Measurements from ENCODE around the gene SENP7. TPM values are rescaled to one million over a fixed set of nuclear protein-coding genes. Genes with fewer than 3 reads are reported as not detected.

SENP7 gene
- total and polyA plus RNA-seq, 12 donors = 3.6 to 18.9 (median 10.0) TPM

DNA sequence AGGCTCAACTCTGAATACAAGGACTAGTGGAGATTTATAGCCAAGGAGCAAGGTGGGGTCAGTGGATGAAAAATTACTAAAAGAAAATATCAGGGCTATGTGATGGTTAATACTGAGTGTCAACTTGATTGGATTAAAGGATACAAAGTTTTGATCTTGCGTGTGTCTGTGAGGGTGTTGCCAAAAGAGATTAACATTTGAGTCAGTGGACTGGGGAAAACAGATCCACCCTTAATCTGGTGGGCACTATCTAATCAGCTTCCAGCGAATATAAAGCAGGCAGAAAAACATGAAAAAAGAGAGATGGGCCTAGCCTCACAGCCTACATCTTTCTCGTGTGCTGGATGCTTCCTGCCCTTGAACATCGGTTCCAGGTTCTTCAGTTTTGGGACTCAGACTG, 14.4 kb upstream of the SENP7 start:
- TF ChIP-seq, protein P1, sequence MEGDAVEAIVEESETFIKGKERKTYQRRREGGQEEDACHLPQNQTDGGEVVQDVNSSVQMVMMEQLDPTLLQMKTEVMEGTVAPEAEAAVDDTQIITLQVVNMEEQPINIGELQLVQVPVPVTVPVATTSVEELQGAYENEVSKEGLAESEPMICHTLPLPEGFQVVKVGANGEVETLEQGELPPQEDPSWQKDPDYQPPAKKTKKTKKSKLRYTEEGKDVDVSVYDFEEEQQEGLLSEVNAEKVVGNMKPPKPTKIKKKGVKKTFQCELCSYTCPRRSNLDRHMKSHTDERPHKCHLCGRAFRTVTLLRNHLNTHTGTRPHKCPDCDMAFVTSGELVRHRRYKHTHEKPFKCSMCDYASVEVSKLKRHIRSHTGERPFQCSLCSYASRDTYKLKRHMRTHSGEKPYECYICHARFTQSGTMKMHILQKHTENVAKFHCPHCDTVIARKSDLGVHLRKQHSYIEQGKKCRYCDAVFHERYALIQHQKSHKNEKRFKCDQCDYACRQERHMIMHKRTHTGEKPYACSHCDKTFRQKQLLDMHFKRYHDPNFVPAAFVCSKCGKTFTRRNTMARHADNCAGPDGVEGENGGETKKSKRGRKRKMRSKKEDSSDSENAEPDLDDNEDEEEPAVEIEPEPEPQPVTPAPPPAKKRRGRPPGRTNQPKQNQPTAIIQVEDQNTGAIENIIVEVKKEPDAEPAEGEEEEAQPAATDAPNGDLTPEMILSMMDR (IDR thresholded peaks at IDR 0.05) = no peak
- no peaks in the 10 kb centered on the region for H3K4me1 ChIP-seq
- peaks cover 0 to 10% (median 0%) of the 10 kb centered on the region in 11 donors for H3K9me3 ChIP-seq
- no peak overlapping the region for H3K4me3 ChIP-seq
- no peak overlapping the region for H3K27ac ChIP-seq
- no peaks in the 10 kb centered on the region for H3K36me3 ChIP-seq
- 68 to 73% methylated on average over 4 of the region's 4 CpGs for WGBS, 2 donors
- DNase-seq (no peak), ATAC-seq (no peak)
- intact Hi-C loops (cut with DNase I) = no loop called here
- no peaks in the 10 kb centered on the region for H3K27me3 ChIP-seq

GRCh38 chr3:101521211-101521701, 8.2 kb upstream of the SENP7 start:
- DNase-seq (no peak), ATAC-seq (no peak)
- H3K36me3 ChIP-seq = no peaks in the 10 kb centered on the region
- 55 to 62% methylated on average over 4 of the region's 4 CpGs for WGBS, 2 donors
- peaks cover 0 to 21% (median 0%) of the 10 kb centered on the region in 9 donors for H3K4me1 ChIP-seq
- peaks cover 0 to 10% (median 0%) of the 10 kb centered on the region in 11 donors for H3K9me3 ChIP-seq
- peaks cover 0 to 9% (median 0%) of the 10 kb centered on the region in 7 donors for H3K27me3 ChIP-seq
- TF ChIP-seq, protein P1 (IDR thresholded peaks at IDR 0.05) = no peak
- H3K27ac ChIP-seq = peak overlapping the region in 1 of 10 donors; percentile 61
- H3K4me3 ChIP-seq = no peak overlapping the region
- intact Hi-C loops (cut with DNase I) = no loop called here

- Histone ChIP-seq H3K36me3 (no peaks in the 10 kb centered on the region), H3K4me1 (peaks cover 0 to 21% (median 0%) of the 10 kb centered on the region in 9 donors), H3K27ac (peak overlapping the region in 1 of 10 donors; percentile 61), H3K27me3 (peaks cover 0 to 11% (median 0%) of the 10 kb centered on the region in 7 donors), H3K4me3 (no peak overlapping the region), H3K9me3 (no peaks in the 10 kb centered on the region)
- intact Hi-C loops (cut with DNase I) = loop anchor here in 1 of 10 donors (10.0 kb wide), 1 partner anchor 55 kb away; the partner anchor contains the start of gene PCNP
- ATAC-seq (no peak), DNase-seq (no peak)
- 91 to 92% methylated on average over 6 of the region's 6 CpGs for WGBS, 2 donors
- TF ChIP-seq, protein P1 (IDR thresholded peaks at IDR 0.05) = no peak
These were observed 6.8 kb upstream of the SENP7 start for GRCh38 chr3:101519685-101520365.

DNA sequence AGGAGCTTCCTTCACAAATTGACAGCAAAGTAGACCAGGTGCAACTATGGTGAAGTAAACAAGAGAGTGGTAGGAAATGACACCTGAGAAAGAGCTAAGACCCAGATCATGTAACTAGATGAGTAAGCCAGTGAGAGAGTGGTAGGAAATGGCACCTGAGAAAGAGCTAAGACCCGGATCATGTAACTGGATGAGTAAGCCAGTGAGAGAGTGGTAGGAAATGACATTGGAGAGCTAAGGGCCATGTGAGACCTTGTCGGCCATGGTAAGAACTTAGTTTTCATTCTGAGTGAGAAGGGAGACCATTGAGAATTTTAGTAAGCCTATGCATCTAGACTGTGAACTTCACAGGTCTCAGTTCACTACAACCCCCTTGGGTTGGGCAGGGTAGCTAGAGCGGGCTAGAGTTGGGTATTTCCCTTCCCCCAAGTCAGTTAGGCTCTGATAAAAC, 5.4 kb upstream of the SENP7 start:
- ATAC-seq = no peak
- H3K9me3 ChIP-seq = no peaks in the 10 kb centered on the region
- H3K27ac ChIP-seq = peak overlapping the region in 1 of 10 donors; percentile 69
- H3K27me3 ChIP-seq = peaks cover 0 to 11% (median 0%) of the 10 kb centered on the region in 7 donors
- TF ChIP-seq, protein P1 (IDR thresholded peaks at IDR 0.05) = no peak
- H3K4me3 ChIP-seq = no peak overlapping the region
- no peak for DNase-seq
- intact Hi-C loops (cut with DNase I) = loop anchor here in 1 of 10 donors (10.0 kb wide), 1 partner anchor 56 kb away; the partner anchor contains the start of gene PCNP
- 82 to 84% methylated on average over 3 of the region's 3 CpGs for WGBS, 2 donors
- H3K4me1 ChIP-seq = peaks cover 0 to 27% (median 0%) of the 10 kb centered on the region in 9 donors
- no peaks in the 10 kb centered on the region for H3K36me3 ChIP-seq
